Left lobe of liver (tissue), 2 donors: ENCODE data around the gene PRR14L. TPM values are rescaled to one million over a fixed set of nuclear protein-coding genes. Genes with fewer than 3 reads are reported as not detected.
A peak's percentile ranks its signal among the peaks of the same experiment; 100 is the strongest.
"Not testable (repeated sequence)": the region's sequence is repeated elsewhere in the genome, so short reads cannot be mapped to it uniquely, and the experiment has no call there.

Experiments used
- ATAC-seq: fragments of 200-7000 bp; cut with Tn5 transposase; one replicate; pipeline ENCODE4 v1.9.1; 2020; ENCODE audit warnings: mild to moderate bottlenecking, moderate library complexity
- DNase-seq: peaks from one replicate; pipeline ENCODE4 v3.0.0-alpha.2; 2020; ENCODE audit warnings: low spot score
- total RNA-seq: library from RNA; stranded (reverse); gene quantifications from one replicate; pipeline ENCODE4 v1.2.1, GENCODE V29; 2021
- donor health status: DM: no; HTN: no; CAD: no; lungs with moderate emphysema.
- donor health status: DM: no; HTN: yes; CAD: no.

Gene PRR14L
- 19.5 TPM for total RNA-seq

GRCh38 chr22:31749636-31750364 is at the start of gene PRR14L:
TSS of gene PRR14L (minus strand) at chr22:31750132. CDS start at chr22:31738860, 11,272 bp downstream.
- ATAC-seq (peak; percentile 81), DNase-seq (peak; percentile 99)

DNA sequence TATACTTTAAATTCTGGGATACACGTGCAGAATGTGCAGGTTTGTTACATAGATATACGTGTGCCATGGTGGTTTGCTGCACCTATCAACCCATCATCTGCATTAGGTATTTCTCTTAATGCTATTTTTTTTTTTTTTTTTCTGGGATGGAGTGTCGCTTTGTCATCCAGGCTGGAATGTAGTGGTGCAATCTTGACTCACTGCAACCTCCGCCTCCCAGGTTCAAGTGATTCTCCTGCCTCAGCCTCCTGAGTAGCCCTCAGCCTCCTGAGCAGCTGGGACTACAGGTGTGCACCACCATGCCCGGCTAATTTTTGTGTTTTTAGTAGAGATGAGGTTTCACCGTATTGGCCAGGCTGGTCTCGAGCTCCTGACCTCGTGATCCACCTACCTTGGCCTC is 49.4 kb upstream of the PRR14L start:
- ATAC-seq, DNase-seq: not testable (repeated sequence)

DNA sequence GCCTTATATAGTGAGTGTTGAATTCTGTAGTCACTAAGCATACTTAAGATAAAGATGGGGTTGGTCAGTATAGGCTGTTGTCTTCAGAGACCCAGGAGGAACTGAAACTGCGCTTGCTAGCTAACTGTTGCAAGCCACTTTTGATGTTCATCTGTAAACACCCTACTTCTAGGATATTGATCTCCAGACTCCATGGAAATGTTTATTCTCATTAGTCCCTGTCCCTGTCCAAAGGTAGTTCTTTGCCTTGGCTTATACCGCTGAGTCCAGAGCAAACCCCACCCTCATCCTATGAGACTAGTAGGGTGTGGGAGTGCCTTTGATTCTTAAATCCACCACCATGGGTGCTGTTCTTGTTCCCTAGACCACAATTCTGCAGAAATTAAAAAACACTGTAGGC is 40.3 kb upstream of the PRR14L start:
- DNase-seq (no peak), ATAC-seq (peak; percentile 93)

- ATAC-seq, result peak; percentile 40
- no peak for DNase-seq
These were observed 39.9 kb upstream of the PRR14L start for GRCh38 chr22:31789803-31790202.

DNA sequence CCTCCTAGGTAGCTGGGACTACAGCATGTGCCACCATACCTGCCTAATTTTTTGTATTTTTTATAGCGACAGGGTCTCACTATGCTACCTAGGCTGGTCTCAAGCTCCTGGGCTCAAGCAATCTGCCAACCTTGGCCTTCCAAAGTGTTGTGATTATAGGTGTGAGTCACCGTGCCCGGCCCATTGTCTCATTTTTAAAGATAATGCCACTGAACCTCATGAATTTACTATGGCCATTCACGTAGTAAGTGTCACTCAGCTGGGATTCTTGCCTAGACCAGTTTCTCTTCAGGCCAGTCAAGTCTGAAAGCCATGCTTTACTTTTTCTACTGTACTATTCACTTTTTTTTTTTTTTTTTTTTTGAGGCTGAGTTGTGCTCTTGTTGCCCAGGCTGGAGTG is 26.3 kb upstream of the PRR14L start:
- no peak for ATAC-seq

DNA sequence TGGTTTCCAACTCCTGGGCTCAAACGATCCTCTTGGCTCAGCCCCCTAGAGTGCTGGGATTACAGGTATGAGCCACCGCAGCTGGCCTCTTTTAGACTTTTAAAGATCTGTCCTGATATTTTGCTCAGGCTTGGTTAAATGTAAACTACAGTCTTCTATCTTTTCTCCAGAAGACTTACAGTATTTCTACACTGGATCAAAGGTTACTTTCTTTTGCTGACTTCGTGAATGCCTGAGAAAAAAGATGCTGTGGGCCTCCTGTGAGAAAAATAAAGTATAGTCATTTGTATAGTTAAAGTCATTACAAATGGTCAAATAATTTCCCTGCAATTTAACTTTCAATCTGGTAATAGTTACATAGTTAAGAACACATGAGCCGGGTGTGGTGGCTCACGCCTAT is 23.5 kb upstream of the PRR14L start:
- DNase-seq (no peak), ATAC-seq (no peak)

More for the DNA sequence above, 26.3 kb upstream of the PRR14L start:
- no peak for DNase-seq

- ATAC-seq (no peak), DNase-seq (no peak)
These were observed 18.6 kb upstream of the PRR14L start for GRCh38 chr22:31768422-31769059.

GRCh38 chr22:31764785-31765184 is 14.9 kb upstream of the PRR14L start:
- DNase-seq (no peak), ATAC-seq (no peak)

DNA sequence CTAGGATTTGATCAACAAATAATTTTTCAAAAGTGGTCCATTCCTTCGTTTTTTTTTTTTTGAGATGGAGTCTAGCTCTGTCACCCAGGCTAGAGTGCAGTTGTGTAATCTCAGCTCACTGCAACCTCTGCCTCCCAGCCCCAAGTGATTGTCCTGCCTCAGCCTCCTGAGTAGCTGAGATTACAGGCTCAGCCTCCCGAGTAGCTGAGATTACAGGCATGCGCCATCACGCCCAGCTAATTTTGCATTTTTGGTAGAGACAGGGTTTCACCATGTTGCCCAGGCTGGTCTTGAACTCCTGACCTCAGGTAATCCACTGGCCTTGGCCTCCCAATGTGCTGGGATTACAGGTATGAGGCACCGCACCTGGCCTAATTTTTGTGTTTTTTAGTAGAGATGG is 8.9 kb upstream of the PRR14L start:
- ATAC-seq, DNase-seq: not testable (repeated sequence)

- ATAC-seq (no peak), DNase-seq (no peak)
These were observed 7.3 kb upstream of the PRR14L start for GRCh38 chr22:31757265-31757664.

DNA sequence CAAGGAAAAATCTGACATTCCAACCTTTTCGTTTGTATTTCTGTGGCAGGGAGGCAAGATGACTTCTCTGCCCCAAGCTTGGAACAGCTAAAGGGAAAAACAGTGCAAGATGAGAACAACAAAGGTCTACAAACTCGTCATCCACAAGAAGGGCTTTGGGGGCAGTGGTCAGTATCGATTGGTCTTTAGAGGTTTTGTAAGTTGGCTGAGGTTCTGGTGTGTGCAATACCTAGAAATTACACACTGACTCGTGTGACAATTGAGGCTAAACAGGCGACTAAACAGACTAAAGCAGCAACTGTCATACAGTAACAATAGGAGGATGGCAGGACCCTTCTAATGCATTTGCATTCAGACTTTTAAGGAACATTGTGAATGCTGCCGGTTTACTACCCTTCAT is 4.9 kb upstream of the PRR14L start:
- peak; percentile 20 for ATAC-seq
- peak; percentile 73 for DNase-seq

GRCh38 chr22:31753634-31754501 is 3.9 kb upstream of the PRR14L start, which contains the start of gene DEPDC5:
TSS of gene DEPDC5 (plus strand) at chr22:31754019. CDS start at chr22:31754922, 903 bp downstream.
- ATAC-seq, result peak; percentile 87

DNA sequence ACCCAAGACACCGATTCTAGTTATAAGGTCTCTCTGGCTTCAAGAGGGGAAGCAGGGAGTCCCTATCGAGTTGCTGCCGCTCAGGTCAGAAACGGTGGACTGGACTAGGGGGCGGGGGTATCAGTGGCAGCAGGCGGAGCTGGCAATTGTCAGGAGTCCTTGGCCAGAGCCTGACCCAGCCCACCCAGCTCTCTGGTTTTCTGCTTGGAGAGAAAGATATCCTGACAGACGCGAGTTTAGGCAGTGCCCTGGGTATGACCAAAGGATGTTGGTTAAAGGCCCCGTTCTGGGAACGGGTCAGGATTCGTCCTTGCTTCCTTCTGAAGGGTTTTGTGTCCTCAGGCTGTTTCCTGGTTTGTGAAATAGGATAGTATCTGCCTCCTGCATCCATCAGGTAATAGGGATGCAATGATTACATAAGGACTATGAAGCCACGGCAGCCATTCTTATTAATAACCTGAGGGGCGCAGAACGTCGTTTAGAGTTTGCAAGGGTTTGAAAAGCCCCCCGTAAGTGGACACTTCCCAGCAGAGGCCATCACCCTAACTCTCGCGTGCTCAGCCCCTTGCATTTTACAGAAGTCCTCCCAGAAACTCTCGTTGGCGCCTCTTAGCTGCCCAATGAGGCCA is 3.2 kb upstream of the PRR14L start:
- DNase-seq (peak; percentile 58), ATAC-seq (no peak)

More at GRCh38 chr22:31753634-31754501, 3.9 kb upstream of the PRR14L start, which contains the start of gene DEPDC5:
- DNase-seq, result peak; percentile 98

DNA sequence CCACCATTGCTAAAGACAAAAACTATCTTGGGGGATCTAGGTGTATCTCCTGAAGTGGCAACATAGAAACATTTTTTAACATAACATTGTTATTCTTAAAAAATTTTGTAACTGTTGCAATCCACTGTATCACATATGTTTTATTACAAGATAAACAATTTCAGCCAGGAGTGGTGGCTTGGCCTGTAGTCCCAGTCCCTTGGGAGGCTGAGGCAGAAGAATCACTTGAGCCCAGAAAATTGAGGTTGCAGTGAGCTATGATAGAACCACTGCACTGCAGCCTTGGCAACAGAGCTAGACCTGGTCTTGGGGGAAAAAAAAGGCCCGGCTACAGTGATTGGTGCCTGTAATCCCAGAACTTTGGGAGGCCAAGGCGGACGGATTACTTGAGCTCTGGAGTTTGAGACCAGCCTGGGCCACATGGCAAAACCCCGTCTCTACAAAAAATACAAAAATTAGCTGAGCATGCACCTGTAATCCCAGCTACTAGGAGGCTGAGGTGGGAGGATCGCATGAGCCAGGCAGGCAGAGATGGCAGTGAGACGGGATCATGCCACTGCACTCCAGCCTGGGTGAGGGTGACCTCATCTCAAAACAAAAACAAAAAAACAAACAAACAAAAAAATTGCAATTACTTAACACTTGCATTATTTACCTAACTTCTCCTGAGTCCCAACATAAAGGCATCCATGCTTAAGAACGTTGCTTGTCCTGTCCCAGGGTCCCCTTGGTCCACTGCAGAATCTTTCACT is 2.3 kb upstream of the PRR14L start:
- DNase-seq, result no peak
- no peak for ATAC-seq

DNA sequence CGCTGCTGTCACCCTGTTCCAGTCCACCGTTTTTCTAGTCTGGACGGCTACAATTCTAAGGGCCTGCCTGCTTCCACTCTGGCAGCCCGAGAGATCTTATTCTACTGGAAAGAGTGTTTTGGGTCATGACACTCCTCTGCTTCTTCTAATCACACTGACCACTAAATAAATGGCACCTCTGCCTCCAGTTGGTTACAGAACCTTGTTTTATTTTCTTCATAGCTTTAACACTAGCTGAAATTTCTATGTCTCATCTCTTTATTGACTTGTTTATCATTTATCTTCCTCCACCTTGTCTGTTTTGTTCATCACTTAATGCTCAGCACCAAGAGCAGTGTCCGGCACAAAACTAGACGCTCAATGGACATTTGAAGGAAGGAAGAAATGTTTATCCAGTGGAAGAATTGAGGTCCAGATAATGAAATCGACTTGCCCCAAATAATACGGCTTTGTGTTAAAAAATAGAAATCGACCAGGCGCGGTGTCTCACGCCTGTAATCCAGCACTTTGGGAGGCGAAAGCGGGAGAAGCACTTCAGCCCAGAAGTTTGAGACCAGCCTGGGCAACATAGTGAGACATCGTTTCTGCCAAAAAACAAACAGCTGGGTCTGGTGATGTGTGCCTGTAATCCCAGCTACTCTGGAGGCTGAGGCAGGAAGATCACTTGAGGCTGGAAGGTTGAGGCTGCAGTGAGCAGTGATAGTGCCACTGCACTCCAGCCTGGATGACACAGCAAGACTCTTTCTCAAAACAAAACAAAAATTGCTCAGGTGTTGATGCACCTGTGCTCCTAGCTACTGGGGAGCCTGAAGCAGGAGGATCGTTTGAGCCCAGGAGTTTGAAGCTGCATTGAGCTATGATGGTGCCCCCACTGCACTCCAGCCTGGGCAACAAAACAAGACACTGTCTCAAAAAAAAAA is 693 bp upstream of the PRR14L start:
- DNase-seq (no peak), ATAC-seq (no peak)

DNA sequence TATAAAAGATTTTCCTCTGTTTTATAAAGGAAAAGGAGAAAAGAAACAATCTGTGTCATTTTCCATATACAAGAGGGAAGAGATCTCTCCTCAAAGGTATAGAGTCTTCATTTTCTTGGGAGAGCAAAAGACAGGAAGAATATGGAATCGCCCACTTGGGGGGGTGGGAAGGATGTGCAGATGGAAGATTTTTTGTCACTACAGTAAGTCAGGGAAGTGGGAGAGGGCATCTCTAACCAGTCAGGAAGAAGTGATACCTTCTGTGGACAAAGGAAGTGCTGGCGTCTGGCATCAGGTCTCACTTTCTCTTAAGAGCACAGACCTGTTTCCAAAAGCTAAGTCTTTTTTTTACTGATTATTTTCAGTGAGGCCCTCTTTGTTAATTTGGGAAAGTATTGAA is 1.4 kb downstream of the PRR14L start:
- DNase-seq (no peak), ATAC-seq (no peak)

- ATAC-seq, result no peak
- DNase-seq, result no peak
These were observed 2.5 kb downstream of the PRR14L start for GRCh38 chr22:31747441-31747840.

GRCh38 chr22:31743871-31744270 is 6.1 kb downstream of the PRR14L start:
- DNase-seq (no peak), ATAC-seq (no peak)

- DNase-seq, result no peak
- ATAC-seq, result no peak
These were observed 7.2 kb downstream of the PRR14L start for GRCh38 chr22:31742682-31743081.
